ENCODE measurements around the gene KCNT2. TPM values are rescaled to one million over a fixed set of nuclear protein-coding genes. Genes with fewer than 3 reads are reported as not detected.

The KCNT2 gene
- total RNA-seq, 1 donor from 2014 or later = 8.4 TPM

GRCh38 chr1:196323869-196324268, 284.4 kb downstream of the KCNT2 start:
- intact Hi-C loops (cut with DNase I) = no loop called here
- no peak for TF ChIP-seq CTCF (IDR thresholded peaks at IDR 0.05)
- DNase-seq (ENCODE audit: low spot score in 2 of 2) = no peak
- no peaks in the 10 kb centered on the region for H3K36me3 ChIP-seq
- H3K27ac ChIP-seq = no peak overlapping the region
- no peaks in the 10 kb centered on the region for H3K9me3 ChIP-seq
- H3K4me3 ChIP-seq = no peak overlapping the region
- no peaks in the 10 kb centered on the region for H3K4me1 ChIP-seq
- no peaks in the 10 kb centered on the region for H3K27me3 ChIP-seq

- H3K4me1 ChIP-seq = no peaks in the 10 kb centered on the region
- no peaks in the 10 kb centered on the region for H3K9me3 ChIP-seq
- H3K4me3 ChIP-seq = no peak overlapping the region
- H3K27ac ChIP-seq = no peak overlapping the region
- no peaks in the 10 kb centered on the region for H3K27me3 ChIP-seq
- intact Hi-C loops (cut with DNase I) = no loop called here
- TF ChIP-seq CTCF (IDR thresholded peaks at IDR 0.05) = no peak
- DNase-seq (ENCODE audit: low spot score in 2 of 2) = no peak
- no peaks in the 10 kb centered on the region for H3K36me3 ChIP-seq
Observed at GRCh38 chr1:196319301-196319700, 288.9 kb downstream of the KCNT2 start.

GRCh38 chr1:196317535-196318522, 290.4 kb downstream of the KCNT2 start:
- intact Hi-C loops (cut with DNase I) = no loop called here
- peak in 1 of 3 experiments; percentile 23 for TF ChIP-seq CTCF (IDR thresholded peaks at IDR 0.05)
- no peak for DNase-seq (ENCODE audit: low spot score in 2 of 2)

GRCh38 chr1:196312739-196313138, 295.5 kb downstream of the KCNT2 start:
- intact Hi-C loops (cut with DNase I) = no loop called here
- no peaks in the 10 kb centered on the region for H3K36me3 ChIP-seq
- H3K27me3 ChIP-seq = no peaks in the 10 kb centered on the region
- no peak for TF ChIP-seq CTCF (IDR thresholded peaks at IDR 0.05)
- H3K4me3 ChIP-seq = no peak overlapping the region
- H3K4me1 ChIP-seq = no peaks in the 10 kb centered on the region
- no peak for DNase-seq (ENCODE audit: low spot score in 2 of 2)
- H3K9me3 ChIP-seq = no peaks in the 10 kb centered on the region
- no peak overlapping the region for H3K27ac ChIP-seq

More at GRCh38 chr1:196317535-196318522, 290.4 kb downstream of the KCNT2 start:
- H3K4me3 ChIP-seq = no peak overlapping the region
- no peak overlapping the region for H3K27ac ChIP-seq
- no peaks in the 10 kb centered on the region for H3K27me3 ChIP-seq
- H3K36me3 ChIP-seq = no peaks in the 10 kb centered on the region
- no peaks in the 10 kb centered on the region for H3K4me1 ChIP-seq
- no peaks in the 10 kb centered on the region for H3K9me3 ChIP-seq

- H3K27me3 ChIP-seq = no peaks in the 10 kb centered on the region
- H3K36me3 ChIP-seq = no peaks in the 10 kb centered on the region
- H3K4me3 ChIP-seq = no peak overlapping the region
- no peak for TF ChIP-seq CTCF (IDR thresholded peaks at IDR 0.05)
- intact Hi-C loops (cut with DNase I) = no loop called here
- DNase-seq (ENCODE audit: low spot score in 2 of 2) = no peak
- no peaks in the 10 kb centered on the region for H3K4me1 ChIP-seq
- H3K27ac ChIP-seq = no peak overlapping the region
- no peaks in the 10 kb centered on the region for H3K9me3 ChIP-seq
Observed at GRCh38 chr1:196309386-196309785, 298.9 kb downstream of the KCNT2 start.
